Measurements from ENCODE around the gene PIPOX. TPM values are rescaled to one million over a fixed set of nuclear protein-coding genes. Genes with fewer than 3 reads are reported as not detected.

PIPOX gene
- total and polyA plus RNA-seq, 9 of the 15 experiments (the other 6 are each of a cell fraction or from before 2014, with no cell fraction given), result 0.15 to 2.2 (median 0.58) TPM; not detected in 2

DNA sequence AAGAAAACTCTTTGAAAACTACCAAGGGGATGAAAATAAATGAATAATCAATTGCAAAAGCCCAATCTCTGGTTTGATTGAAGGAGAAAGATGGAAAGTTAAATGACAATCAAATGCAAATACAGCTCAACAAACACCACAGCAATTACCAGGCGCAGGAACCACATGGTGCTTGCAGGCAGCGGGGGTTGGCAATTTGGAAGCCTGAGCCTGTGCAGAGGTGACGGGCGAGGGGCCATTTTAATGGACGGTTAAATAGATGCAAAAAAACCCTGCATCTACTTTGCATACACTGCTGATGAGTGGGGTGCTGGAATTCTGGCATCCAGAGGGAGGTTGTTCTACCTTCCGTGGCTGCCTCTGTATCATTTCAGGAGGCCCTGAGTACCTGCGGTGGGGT is 32.4 kb upstream of the PIPOX start:
- Histone ChIP-seq H3K4me2 (ENCODE audit: insufficient read depth, low read length) (no peak overlapping the region), H3K4me1 (replicated peaks in 1 of 2; ENCODE audit: control insufficient read depth in 2 of 2, insufficient read depth in 2 of 2, low read length in 2 of 2) (peaks cover 0 to 4% of the 10 kb centered on the region in 2 experiments; a peak in 1 of 5 replicates), H3K27ac (ENCODE audit: extremely low read depth, low read depth, low read length) (no peak overlapping the region), H3K9ac (ENCODE audit: insufficient read depth in 1 of 2, low read depth in 2 of 2, low read length in 2 of 2) (no peak overlapping the region), H4K20me1 (replicated peaks; ENCODE audit: control insufficient read depth, insufficient read depth, low read length) (0 out of 2 replicates have a peak, but pooled peaks cover 4% of the 10 kb centered on the region), H3K27me3 (ENCODE audit: control insufficient read depth in 2 of 2, insufficient read depth in 2 of 2, low read length in 2 of 2) (peaks cover 17 to 31% of the 10 kb centered on the region in 2 experiments; a peak in 4 of 5 replicates), H3K9me3 (replicated peaks; ENCODE audit: control insufficient read depth, insufficient read depth, low read depth, low read length) (no peaks in the 10 kb centered on the region), H2AFZ (ENCODE audit: low read depth, low read length) (no peak overlapping the region), H3K4me3 (no peak overlapping the region), H3K79me2 (ENCODE audit: control insufficient read depth, insufficient read depth, low read length) (no peaks in the 10 kb centered on the region), H3K36me3 (ENCODE audit: control insufficient read depth, insufficient read depth, low read length) (no peaks in the 10 kb centered on the region), H3K9me1 (ENCODE audit: control insufficient read depth, insufficient read depth, low read length) (no peaks in the 10 kb centered on the region)
- CTCF ChIA-PET (ENCODE audit: low intra/inter-chr PET ratio), result no interaction called here
- in situ Hi-C loops (cut with MboI) (no loop called here), intact Hi-C loops (cut with micrococcal nuclease) (no loop called here)
- POLR2A ChIA-PET, result interaction anchor here (0.9 to 1.8 kb wide), 3 partner anchors 9 to 52 kb away, joined by 3 to 5 read pairs (median 5); no protein-coding TSS in a partner anchor
- under 1% methylated on average over 7 of the region's 7 CpGs for WGBS (ENCODE audit: insufficient coverage, low coverage, missing lambda C conversion rate)
- TF ChIP-seq SRSF3 (IDR thresholded peaks at IDR 0.05; ENCODE audit: insufficient read depth, low read length), result no peak
- no peak for TF ChIP-seq CCNT2 (IDR thresholded peaks at IDR 0.05; ENCODE audit: borderline replicate concordance, extremely low read depth, insufficient read length, low read depth, low read length)
- no peak for TF ChIP-seq SLC30A9 (CRISPR knock-in tag; IDR thresholded peaks at IDR 0.05)
- no peak for FAIRE-seq
- no TSS peak for BruUV-seq (replicated peaks)
- no peak for ATAC-seq
- DNase-seq (ENCODE audit: extremely low read depth in 1 of 4, low spot score in 3 of 4), result no peak

DNA sequence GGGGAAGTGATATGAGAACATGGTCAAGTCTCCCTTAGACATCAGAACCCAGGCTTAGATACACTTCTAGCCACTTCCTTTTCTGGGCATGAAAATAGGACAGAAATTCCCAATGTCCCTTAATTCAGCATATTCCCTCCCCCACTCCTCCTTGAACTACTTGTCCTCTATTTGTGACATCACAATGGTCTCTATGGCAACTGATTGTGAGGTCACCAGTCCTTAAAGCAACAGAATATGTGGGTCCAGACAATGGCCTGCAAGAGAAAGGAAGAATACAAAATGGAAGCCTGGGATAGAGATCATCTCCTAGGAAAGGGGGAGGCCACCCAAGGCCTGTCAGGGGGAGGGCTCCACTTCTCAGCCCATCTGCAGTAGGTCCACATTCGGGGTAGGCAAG is 30.4 kb upstream of the PIPOX start:
- FAIRE-seq (no peak), ATAC-seq (no peak), DNase-seq (ENCODE audit: extremely low read depth in 1 of 4, low spot score in 3 of 4) (no peak)
- Histone ChIP-seq H3K9me3 (replicated peaks; ENCODE audit: control insufficient read depth, insufficient read depth, low read depth, low read length) (no peaks in the 10 kb centered on the region), H3K27me3 (ENCODE audit: control insufficient read depth in 2 of 2, insufficient read depth in 2 of 2, low read length in 2 of 2) (peaks cover 29 to 34% of the 10 kb centered on the region in 2 experiments; a peak in 4 of 5 replicates), H3K4me3 (no peak overlapping the region), H3K79me2 (ENCODE audit: control insufficient read depth, insufficient read depth, low read length) (no peaks in the 10 kb centered on the region), H3K36me3 (ENCODE audit: control insufficient read depth, insufficient read depth, low read length) (no peaks in the 10 kb centered on the region), H3K9me1 (ENCODE audit: control insufficient read depth, insufficient read depth, low read length) (no peaks in the 10 kb centered on the region), H3K4me1 (replicated peaks in 1 of 2; ENCODE audit: control insufficient read depth in 2 of 2, insufficient read depth in 2 of 2, low read length in 2 of 2) (no peaks in the 10 kb centered on the region), H3K27ac (ENCODE audit: extremely low read depth, low read depth, low read length) (no peak overlapping the region), H4K20me1 (replicated peaks; ENCODE audit: control insufficient read depth, insufficient read depth, low read length) (0 out of 2 replicates have a peak, but pooled peaks cover 4% of the 10 kb centered on the region), H2AFZ (ENCODE audit: low read depth, low read length) (no peak overlapping the region), H3K9ac (ENCODE audit: insufficient read depth in 1 of 2, low read depth in 2 of 2, low read length in 2 of 2) (no peak overlapping the region), H3K4me2 (ENCODE audit: insufficient read depth, low read length) (no peak overlapping the region)
- intact Hi-C loops (cut with micrococcal nuclease), result no loop called here
- ChIA-PET POLR2A (interaction anchor here (0.6 to 0.7 kb wide), 2 partner anchors 66 to 324 kb away, joined by 3 to 4 read pairs; no protein-coding TSS in a partner anchor), CTCF (ENCODE audit: low intra/inter-chr PET ratio) (no interaction called here)
- peak; percentile 71 for TF ChIP-seq CREM (IDR thresholded peaks at IDR 0.05; ENCODE audit: low read depth)
- TF ChIP-seq RAD21 (CRISPR knock-in tag; conservative IDR thresholded peaks at IDR 0.05 in 1 of 2, IDR thresholded peaks at IDR 0.05 in 1 of 2), result no peak
- no peak for TF ChIP-seq FOXP1 (CRISPR knock-in tag; IDR thresholded peaks at IDR 0.05)
- no peak for TF ChIP-seq ZNF282 (CRISPR knock-in tag; IDR thresholded peaks at IDR 0.05)
- TF ChIP-seq ZNF274 (IDR thresholded peaks at IDR 0.05; ENCODE audit: borderline replicate concordance, low read depth, low read length), result no peak
- TF ChIP-seq THRAP3 (IDR thresholded peaks at IDR 0.05; ENCODE audit: borderline replicate concordance), result no peak
- TF ChIP-seq RFX1 (IDR thresholded peaks at IDR 0.05), result peak; percentile 67
- no peak for TF ChIP-seq ATF1 (CRISPR knock-in tag; IDR thresholded peaks at IDR 0.05)
- 0 out of 2 replicates have a peak, but pooled peaks have one; percentile 20 for TF ChIP-seq ATF1 (tag; IDR thresholded peaks at IDR 0.05)
- TF ChIP-seq NFRKB (IDR thresholded peaks at IDR 0.05; ENCODE audit: low read depth), result no peak
- TF ChIP-seq PML (IDR thresholded peaks at IDR 0.05; ENCODE audit: low read length), result no peak
- TF ChIP-seq PHB2 (IDR thresholded peaks at IDR 0.05; ENCODE audit: low read depth), result no peak
- TF ChIP-seq CHCHD3 (CRISPR knock-in tag; IDR thresholded peaks at IDR 0.05), result no peak
- TF ChIP-seq CREB1 (IDR thresholded peaks at IDR 0.05), result 0 out of 2 replicates have a peak, but pooled peaks have one; percentile 34
- no peak for TF ChIP-seq CREB1 (CRISPR knock-in tag; IDR thresholded peaks at IDR 0.05)
- 0% methylated on average over 1 of the region's 1 CpG for WGBS (ENCODE audit: insufficient coverage, low coverage, missing lambda C conversion rate)
- no TSS peak for BruUV-seq (replicated peaks)
- in situ Hi-C loops (cut with MboI), result no loop called here

Data from K562 (cell line).